Measurements from ENCODE around the gene ILF3. TPM values are rescaled to one million over a fixed set of nuclear protein-coding genes. Genes with fewer than 3 reads are reported as not detected.
A peak's percentile ranks its signal among the peaks of the same experiment; 100 is the strongest.

ILF3 gene
- total and polyA plus RNA-seq, 2 experiments from 2014 or later, result 191 to 224 TPM

- Histone ChIP-seq H3K4me1 (ENCODE audit: low read depth) (peaks cover 13% of the 10 kb centered on the region), H3K27ac (peak within 1 kb of the TSS; percentile 94), H3K27me3 (no peaks in the 10 kb centered on the region), H3K9me3 (ENCODE audit: low read depth) (no peaks in the 10 kb centered on the region), H3K36me3 (no peaks in the 10 kb centered on the region), H3K4me3 (peak within 1 kb of the TSS; percentile 81)
- peak; percentile 80 for TF ChIP-seq CTCF (IDR thresholded peaks at IDR 0.05; ENCODE audit: low read depth, low read length)
- DNase-seq (ENCODE audit: low read depth in 1 of 2, low spot score in 1 of 2), result peak; percentile 99 to 100
These were observed 63.4 kb downstream of the ILF3 start, which contains the start of gene DNM2 for GRCh38 chr19:10717356-10718204. TSS of gene DNM2 (plus strand) at chr19:10718079. CDS start at chr19:10718243, 164 bp downstream.

DNA sequence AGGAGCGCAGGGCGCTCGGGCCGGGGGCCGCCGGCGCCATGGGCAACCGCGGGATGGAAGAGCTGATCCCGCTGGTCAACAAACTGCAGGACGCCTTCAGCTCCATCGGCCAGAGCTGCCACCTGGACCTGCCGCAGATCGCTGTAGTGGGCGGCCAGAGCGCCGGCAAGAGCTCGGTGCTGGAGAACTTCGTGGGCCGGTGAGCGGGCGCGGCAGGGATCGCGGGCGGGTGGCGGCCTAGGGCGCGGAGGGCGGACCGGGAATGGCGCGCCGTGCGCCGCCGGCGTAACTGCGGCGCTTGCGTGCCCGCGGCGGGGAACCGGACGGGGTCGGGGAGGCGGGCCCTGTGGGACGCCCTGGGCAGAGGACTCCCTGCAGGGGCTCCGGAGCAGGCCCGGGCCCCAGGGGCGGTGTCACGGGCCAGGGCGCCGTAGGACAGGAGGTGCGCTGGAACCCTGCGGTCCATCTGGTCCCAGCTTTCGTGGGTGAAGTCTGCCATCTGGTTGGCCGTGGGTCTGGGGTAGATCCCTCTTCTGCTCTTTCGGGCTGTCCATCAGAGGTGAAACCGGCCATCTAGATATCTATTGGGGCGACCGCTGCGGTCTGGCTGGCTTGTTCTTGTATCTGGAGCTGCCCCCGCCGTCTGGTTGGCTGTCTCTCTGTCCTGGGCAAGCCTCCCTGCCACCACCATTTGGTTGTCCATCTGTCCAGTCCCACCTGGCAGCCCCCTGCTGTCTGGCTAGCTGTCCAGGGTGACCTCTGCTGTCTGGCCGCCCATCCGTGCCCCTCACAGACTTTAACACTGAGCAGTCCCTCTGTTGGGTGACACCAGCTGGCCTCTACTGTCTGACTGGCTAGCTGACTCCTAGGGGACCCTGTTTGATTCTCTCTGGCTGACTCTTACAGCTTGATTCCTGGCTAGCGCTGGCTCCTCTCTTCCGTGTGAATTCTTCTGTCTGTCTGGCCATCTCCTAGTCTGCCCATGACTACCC is 64.4 kb downstream of the ILF3 start:
- Histone ChIP-seq H3K4me3 (peak overlapping the region; percentile 81), H3K27me3 (no peaks in the 10 kb centered on the region), H3K27ac (peak overlapping the region; percentile 94), H3K4me1 (ENCODE audit: low read depth) (peaks cover 13% of the 10 kb centered on the region), H3K36me3 (no peaks in the 10 kb centered on the region), H3K9me3 (ENCODE audit: low read depth) (no peaks in the 10 kb centered on the region)
- peak; percentile 51 to 76 for DNase-seq (ENCODE audit: low read depth in 1 of 2, low spot score in 1 of 2)
- TF ChIP-seq CTCF (IDR thresholded peaks at IDR 0.05; ENCODE audit: low read depth, low read length), result no peak

DNA sequence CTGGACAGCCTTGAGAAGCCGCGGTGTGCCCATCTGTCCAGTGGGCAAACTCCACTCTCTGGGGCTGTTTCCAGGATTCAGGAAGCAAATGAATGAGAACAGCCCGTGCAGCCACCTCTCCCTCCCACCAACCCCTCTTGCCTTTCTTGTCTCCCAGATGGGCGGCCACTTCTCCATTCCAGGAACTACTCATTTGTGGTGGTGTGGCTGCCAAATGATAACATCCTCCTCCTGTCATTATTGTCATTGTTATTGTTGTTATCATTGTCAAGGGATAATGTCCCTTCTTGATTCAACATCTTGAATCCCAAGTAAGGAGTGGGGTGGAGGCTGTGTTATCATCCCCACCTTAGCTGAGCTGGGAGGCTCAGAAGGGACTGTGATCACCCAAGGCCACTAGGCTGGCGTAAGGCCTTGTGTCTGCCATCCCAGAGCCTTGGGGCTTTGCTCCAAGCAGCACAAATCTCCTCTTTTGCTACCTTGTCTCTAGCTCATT is 65.4 kb downstream of the ILF3 start:
- H3K27me3 ChIP-seq, result no peaks in the 10 kb centered on the region
- peak overlapping the region; percentile 81 for H3K4me3 ChIP-seq
- H3K9me3 ChIP-seq (ENCODE audit: low read depth), result no peaks in the 10 kb centered on the region
- peak overlapping the region; percentile 94 for H3K27ac ChIP-seq
- no peak for DNase-seq (ENCODE audit: low read depth in 1 of 2, low spot score in 1 of 2)
- H3K36me3 ChIP-seq, result no peaks in the 10 kb centered on the region
- TF ChIP-seq CTCF (IDR thresholded peaks at IDR 0.05; ENCODE audit: low read depth, low read length), result no peak
- H3K4me1 ChIP-seq (ENCODE audit: low read depth), result peaks cover 13% of the 10 kb centered on the region

- Histone ChIP-seq H3K4me1 (ENCODE audit: low read depth) (peaks cover 13% of the 10 kb centered on the region), H3K9me3 (ENCODE audit: low read depth) (no peaks in the 10 kb centered on the region), H3K27ac (no peak overlapping the region), H3K4me3 (no peak overlapping the region), H3K36me3 (no peaks in the 10 kb centered on the region), H3K27me3 (no peaks in the 10 kb centered on the region)
- DNase-seq (ENCODE audit: low read depth in 1 of 2, low spot score in 1 of 2), result no peak
- TF ChIP-seq CTCF (IDR thresholded peaks at IDR 0.05; ENCODE audit: low read depth, low read length), result no peak
These were observed 66.5 kb downstream of the ILF3 start for GRCh38 chr19:10720607-10721125.

DNA sequence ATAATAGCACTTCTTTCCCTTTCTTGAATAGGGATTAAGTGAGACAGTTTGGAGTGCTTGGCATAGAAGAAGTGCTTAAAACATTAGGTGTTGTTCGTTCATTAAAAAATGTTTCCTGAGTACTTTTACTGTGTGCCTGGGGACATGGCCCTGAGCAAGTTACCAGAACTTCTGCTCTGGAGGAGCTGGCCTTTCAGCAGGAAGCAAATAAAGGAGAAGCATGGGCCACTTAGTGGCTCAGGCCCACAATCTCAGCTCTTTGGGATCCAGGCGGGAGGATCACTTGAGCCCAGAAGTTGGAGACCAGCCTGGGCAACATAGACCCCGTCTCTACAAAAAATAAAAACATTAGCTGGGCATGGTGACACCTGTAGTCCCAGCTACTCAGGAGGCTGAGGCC is 69.4 kb downstream of the ILF3 start:
- Histone ChIP-seq H3K4me3 (no peak overlapping the region), H3K27me3 (no peaks in the 10 kb centered on the region), H3K27ac (peak overlapping the region; percentile 30), H3K9me3 (ENCODE audit: low read depth) (no peaks in the 10 kb centered on the region), H3K36me3 (no peaks in the 10 kb centered on the region), H3K4me1 (ENCODE audit: low read depth) (peaks cover 13% of the 10 kb centered on the region)
- no peak for DNase-seq (ENCODE audit: low read depth in 1 of 2, low spot score in 1 of 2)
- TF ChIP-seq CTCF (IDR thresholded peaks at IDR 0.05; ENCODE audit: low read depth, low read length), result no peak

Data from cardiac muscle cell (in vitro differentiated cells and primary cell).